ENCODE measurements around the gene LY6G6D.
A peak's percentile ranks its signal among the peaks of the same experiment; 100 is the strongest.

The LY6G6D gene

DNA sequence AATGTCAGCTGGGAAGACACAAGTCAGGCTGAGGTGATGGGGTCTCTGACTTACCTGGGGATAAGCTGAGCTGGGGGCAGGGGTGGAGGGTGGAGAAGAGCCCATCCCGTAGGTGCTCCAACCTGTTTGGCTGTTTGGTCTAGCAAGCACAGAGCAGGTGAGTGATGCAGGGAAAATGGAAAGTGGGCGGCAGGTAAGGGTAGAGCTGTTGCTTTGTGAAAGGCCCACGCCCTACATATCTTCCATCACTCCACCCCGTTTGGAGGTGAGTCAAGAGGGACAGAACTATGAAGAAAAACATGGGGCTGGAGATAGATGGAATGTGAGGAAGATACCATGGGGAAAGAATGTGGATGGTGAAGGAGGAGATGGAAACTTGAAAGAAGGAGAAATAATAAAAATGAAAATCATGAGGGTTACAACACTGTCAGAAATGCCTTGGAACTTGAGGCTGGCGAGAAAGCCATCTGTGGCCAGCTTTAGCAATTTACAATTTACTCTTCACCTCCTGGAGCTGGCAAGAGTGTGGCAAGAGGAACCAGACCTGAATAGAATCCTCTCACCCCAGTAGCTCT is 5.1 kb downstream of the LY6G6D start:
- DNase-seq (ENCODE audit: low read depth): no peak

GRCh38 chr6:31721351-31722020 is 6.3 kb downstream of the LY6G6D start, which contains the start of gene LY6G6C:
LY6G6C (minus strand) TSS chr6:31721746; CDS start chr6:31721679, 67 bp downstream.
- no peak for DNase-seq (ENCODE audit: low read depth)

DNA sequence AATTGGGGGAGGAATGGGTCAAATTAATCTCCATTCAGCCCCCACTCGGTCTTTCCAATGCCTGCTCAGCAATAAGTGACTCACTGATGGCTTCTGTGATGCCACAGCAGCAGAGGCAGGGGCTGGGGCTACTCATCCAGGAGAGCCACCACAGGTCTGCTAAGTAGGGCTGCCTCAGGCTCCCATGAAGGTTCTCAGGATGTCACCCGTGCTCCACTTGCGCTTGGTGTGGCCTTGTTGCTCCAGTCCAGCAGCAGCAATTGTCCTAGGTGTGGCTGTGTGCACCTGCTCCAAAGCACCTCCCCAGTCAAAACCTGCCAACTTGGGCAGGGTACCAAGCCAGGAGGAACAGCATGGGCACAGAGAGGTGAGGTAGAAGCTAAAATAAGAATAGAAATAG is 7.0 kb downstream of the LY6G6D start:
- DNase-seq (ENCODE audit: low read depth): no peak

GRCh38 chr6:31723245-31723979 is 8.3 kb downstream of the LY6G6D start, which contains the start of gene MPIG6B:
MPIG6B (plus strand) TSS chr6:31723373; CDS start chr6:31723384, 11 bp downstream.
- no peak for DNase-seq (ENCODE audit: low read depth)

- DNase-seq (ENCODE audit: low read depth): no peak
These were observed 9.0 kb downstream of the LY6G6D start for GRCh38 chr6:31723980-31724691.

DNA sequence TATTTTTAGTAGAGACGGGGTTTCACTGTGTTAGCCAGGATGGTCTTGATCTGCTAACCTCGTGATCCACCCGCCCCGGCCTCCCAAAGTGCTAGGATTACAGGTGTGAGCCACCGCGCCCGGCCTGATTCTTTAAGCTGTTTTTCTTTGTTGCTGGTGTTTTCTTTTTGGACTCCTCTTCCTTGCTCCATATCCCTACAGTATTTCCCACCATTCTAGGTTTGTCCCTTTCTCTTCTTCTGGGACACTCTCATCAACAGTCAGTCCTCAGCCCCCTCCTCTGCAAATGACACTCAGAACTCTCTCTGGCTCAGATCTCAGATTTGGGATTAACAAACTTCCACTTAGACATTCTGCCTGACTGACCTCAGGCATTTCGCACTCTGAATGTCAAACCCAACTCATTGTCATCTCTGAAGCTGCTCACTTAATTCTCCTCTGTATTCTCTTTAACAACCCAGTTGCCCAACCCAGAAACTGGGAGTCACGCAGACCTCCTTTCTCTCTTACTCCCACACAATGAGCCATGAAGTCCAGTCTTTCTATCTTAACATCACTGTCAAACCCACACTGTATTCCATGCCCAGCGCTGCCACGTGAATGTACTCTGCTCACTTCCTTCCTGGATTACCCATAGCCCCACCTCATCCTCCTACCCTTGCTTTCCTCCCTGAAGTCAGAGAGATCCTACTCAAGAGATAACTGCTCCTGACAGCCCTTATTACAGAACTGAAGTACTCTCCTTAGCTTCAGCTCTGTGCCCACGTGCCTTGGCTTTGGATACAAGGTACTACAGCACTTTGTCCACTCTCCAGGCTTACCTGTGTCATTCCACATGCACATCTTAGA is 10.6 kb downstream of the LY6G6D start:
- DNase-seq (ENCODE audit: low read depth): no peak

DNA sequence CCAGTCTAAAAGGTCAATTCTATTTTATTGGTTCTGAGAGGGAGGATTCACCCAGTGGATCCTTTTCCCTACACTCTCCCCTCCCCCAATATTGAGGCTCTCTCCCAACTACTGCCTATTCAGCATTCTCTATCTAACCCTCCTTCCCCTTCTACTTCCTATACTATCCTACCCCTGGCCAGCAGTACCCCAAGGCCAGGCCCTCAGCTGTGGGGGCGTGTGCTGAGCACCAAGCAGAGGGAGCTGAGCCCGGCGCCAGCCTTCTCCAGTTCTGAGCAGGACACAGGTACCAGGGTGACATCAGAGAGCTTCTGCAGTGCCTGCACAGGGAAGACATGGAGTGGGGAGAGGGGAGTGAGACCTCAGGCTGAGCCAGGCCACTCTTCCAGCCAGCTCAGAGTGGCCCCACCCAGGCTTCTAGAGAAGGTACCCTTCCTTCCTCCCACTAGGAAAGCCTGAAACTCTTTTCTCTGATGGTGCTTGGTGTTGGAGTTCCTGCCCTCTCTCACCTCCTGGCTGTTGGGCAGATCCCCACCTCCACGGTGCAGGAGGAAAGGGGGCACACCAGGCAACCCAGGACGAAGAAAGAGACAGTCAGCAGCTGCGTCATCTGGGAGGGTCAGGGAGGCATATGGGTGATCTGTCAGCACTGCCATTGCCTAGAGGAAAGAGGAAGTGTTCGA is 12.0 kb downstream of the LY6G6D start:
- DNase-seq (ENCODE audit: low read depth): no peak

DNA sequence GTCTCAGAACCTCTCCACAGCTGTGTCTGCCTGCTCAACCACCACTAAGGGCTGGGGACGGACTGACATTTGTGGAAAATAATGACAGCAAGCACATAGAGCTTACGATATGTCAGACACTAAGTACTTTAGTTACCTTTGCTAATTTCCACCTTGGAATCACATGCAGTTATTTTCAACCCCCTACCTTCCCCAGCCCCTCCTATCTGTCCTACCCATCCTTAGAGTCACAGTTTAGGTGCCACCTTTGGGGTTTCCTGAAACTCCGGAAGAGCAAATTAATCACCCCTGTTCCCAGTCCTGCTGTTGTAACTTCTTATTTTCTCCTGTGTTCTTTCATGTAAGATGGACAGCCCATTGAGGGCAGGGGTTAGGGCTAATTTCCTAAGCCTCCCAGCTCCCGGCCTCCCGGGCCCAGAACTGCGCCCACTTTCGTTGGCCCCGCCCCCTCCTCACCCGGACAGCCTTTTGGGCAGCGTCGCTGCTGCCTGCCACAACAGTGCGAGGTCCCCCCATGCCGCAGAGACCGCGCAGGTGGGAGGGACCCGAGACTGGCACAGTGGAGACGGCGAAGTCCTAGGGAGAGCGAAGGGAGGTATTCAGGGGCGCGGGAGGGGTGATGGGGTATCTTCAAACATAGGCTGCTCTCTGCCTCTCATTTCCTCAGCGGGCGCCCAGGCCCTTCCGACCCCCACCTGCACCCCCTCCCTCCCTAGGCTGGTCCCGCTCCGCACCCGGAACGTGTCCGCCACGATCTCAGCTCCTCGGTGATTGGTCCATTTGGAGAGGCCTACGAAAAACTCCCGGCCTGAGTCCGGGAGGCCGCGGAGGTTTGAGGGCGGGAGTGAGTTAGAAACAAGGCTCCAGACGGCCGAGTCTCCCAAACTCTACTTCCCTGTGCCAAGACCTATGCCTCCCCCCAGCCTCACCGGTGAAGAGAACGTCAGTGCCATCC is 12.8 kb downstream of the LY6G6D start:
- DNase-seq (ENCODE audit: low read depth): no peak

GRCh38 chr6:31728767-31729514 is 13.8 kb downstream of the LY6G6D start, which contains the start of gene DDAH2:
DDAH2 (minus strand) TSS chr6:31729299; CDS start chr6:31729161, 138 bp downstream.
- no peak for DNase-seq (ENCODE audit: low read depth)

DNA sequence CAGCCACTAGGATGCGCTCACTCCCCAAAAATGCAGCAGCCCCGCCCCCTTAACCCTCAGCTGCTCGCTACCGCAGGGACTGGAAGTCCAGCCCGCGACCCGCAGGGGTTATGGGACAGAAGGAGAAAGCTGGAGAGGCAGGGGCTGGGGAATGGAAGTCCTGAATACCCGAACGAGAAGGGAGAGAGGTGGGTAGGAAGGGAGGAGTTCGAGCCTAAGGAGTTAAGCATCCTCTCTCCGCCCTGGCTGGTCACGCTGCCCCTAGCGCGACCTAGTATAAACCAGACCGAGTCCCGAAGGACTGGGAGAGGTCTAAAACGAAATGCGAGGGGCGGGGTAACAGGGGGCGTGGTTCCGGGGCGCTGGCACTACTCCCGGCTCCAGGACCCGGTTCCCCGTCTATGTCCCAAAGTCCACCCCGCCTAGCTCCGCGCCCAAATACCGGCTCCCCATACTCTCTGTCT is 14.4 kb downstream of the LY6G6D start:
- peak; percentile 69 for DNase-seq (ENCODE audit: low read depth)

DNA sequence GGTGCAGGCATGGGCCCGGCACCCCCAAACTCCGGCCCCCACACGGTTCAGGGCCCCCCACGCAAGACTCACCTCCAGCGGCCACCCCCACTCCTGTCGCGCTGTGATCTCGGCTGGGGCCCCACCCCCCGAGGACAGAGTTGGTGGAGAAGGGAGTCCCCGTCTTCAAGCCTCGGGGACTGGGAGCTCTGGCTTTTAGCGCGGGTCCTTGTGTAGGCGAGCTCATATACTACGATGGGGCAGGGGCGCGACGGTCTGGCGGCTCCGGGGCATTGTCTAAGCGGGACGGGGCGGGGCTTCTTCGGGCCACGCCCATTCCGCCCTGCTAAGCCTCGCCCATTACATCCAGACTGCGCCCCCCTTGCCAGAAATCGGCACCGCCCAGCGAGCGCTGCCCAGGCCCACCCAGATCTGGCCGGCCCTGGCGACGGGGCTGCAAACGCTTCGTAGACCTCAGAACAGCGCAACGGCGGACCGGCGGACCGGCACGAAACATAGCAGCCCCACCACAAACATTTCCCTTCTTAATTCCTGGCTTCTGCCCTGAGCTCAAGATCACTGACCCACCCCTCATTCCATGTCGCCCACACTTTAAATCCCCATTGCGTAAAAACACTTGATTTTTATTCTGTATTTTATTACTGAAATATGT is 15.0 kb downstream of the LY6G6D start:
- no peak for DNase-seq (ENCODE audit: low read depth)

GRCh38 chr6:31730631-31731086 is 15.5 kb downstream of the LY6G6D start:
- no peak for DNase-seq (ENCODE audit: low read depth)

DNA sequence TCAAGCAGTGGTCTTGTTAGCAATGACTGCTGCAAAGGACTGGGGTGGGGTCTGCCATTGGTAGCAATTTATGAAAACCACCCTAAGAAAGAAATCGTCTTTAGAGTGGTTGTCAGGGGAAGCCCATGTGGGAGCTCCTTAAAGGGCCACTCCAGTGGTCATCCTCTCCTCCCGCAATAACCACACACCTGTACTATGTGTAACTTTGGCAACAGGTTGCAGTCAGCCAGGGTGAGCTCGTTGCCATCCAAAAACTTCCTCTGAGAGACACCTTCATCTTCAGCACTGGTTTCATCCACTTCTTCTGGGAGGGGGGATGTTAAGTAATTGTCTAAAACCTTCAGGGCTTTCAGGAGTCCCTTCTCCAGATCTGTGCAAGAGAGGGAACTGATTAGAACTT is 16.9 kb downstream of the LY6G6D start:
- DNase-seq (ENCODE audit: low read depth): no peak

- no peak for DNase-seq (ENCODE audit: low read depth)
These were observed 18.6 kb downstream of the LY6G6D start for GRCh38 chr6:31733734-31734133.

- no peak for DNase-seq (ENCODE audit: low read depth)
These were observed 19.2 kb downstream of the LY6G6D start for GRCh38 chr6:31734247-31734820.

- no peak for DNase-seq (ENCODE audit: low read depth)
These were observed 19.8 kb downstream of the LY6G6D start for GRCh38 chr6:31734821-31735406.

DNA sequence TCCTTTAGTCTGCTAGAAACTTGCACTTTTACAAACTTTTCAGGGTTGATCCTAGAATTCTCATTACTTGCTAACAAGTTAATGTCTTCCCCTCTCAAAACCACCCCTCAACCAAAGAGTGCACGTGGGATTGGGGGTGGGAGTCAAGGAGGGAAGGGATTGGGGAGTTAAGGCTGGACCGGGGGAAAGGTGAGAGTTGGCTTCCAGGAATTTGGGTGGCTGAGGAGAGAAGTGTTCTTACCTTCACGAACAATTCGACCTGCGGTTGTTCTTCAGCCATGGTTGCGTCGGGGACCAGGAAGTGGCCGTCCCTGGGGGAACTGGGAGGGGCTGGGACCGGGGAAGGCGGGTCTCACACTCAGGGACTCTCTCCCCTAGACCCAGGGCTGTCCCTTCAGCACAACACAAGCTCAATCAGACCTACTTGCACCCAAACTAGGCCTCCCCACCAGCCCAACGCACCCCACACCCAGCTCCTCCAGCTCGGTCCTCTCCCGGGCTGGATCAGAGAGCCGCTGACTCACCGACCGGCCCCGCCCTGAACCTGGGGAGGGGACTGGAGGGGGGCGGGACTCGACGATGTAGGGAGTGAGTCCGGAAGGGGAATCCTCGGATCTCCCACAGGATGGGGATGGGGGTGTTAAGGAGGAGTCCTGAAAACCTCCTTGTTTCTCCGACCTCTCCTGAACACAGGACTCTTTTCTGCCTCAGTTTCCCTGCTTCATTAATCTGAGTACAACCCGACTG is 21.0 kb downstream of the LY6G6D start, which contains the start of gene CLIC1:
CLIC1 (minus strand) TSS at position 510 of the 747 bp plus-strand sequence; CDS start at position 280, 230 bp downstream.
- peak; percentile 54 for DNase-seq (ENCODE audit: low read depth)
